ENCODE results near the gene CLIC4.
A peak's percentile ranks its signal among the peaks of the same experiment; 100 is the strongest.

CLIC4 gene

GRCh38 chr1:24739241-24739640, 6.0 kb upstream of the CLIC4 start:
- TF ChIP-seq CTCF (IDR thresholded peaks at IDR 0.05): no peak
- no peaks in the 10 kb centered on the region for H3K36me3 ChIP-seq
- no peak for DNase-seq
- no peaks in the 10 kb centered on the region for H3K27me3 ChIP-seq
- H3K4me3 ChIP-seq: no peak overlapping the region
- peaks cover 0 to 30% (median 18%) of the 10 kb centered on the region in 4 donors for H3K4me1 ChIP-seq
- intact Hi-C loops (cut with DNase I; ENCODE audit: low total_unique reads): loop anchor here (5.0 kb wide), 1 partner anchor 88 kb away; no protein-coding TSS in a partner anchor
- H3K27ac ChIP-seq: no peak overlapping the region
- no peaks in the 10 kb centered on the region for H3K9me3 ChIP-seq

GRCh38 chr1:24742090-24742938, 2.9 kb upstream of the CLIC4 start:
- intact Hi-C loops (cut with DNase I; ENCODE audit: low total_unique reads): loop anchor here (5.0 to 10.0 kb wide), 2 partner anchors 48 to 65 kb away; no protein-coding TSS in a partner anchor
- Histone ChIP-seq H3K4me3 (no peak overlapping the region), H3K9me3 (no peaks in the 10 kb centered on the region), H3K27me3 (no peaks in the 10 kb centered on the region), H3K4me1 (peaks cover 0 to 17% (median 6%) of the 10 kb centered on the region in 4 donors), H3K36me3 (no peaks in the 10 kb centered on the region), H3K27ac (no peak overlapping the region)
- DNase-seq: peak in 1 of 2 donors; percentile 39
- TF ChIP-seq CTCF (IDR thresholded peaks at IDR 0.05): no peak

- no peak for TF ChIP-seq CTCF (IDR thresholded peaks at IDR 0.05)
- no peak for DNase-seq
- Histone ChIP-seq H3K27ac (peak overlapping the region; percentile 4 to 48), H3K9me3 (no peaks in the 10 kb centered on the region), H3K36me3 (no peaks in the 10 kb centered on the region), H3K4me1 (peaks cover 0 to 28% (median 11%) of the 10 kb centered on the region in 4 donors), H3K4me3 (no peak overlapping the region), H3K27me3 (no peaks in the 10 kb centered on the region)
- intact Hi-C loops (cut with DNase I; ENCODE audit: low total_unique reads): loop anchor here (5.0 to 10.0 kb wide), 2 partner anchors 49 to 64 kb away; no protein-coding TSS in a partner anchor
Measured at GRCh38 chr1:24743404-24744211, 1.6 kb upstream of the CLIC4 start.

GRCh38 chr1:24745711-24746413, 615 bp downstream of the CLIC4 start:
- no peak for TF ChIP-seq CTCF (IDR thresholded peaks at IDR 0.05)
- no peaks in the 10 kb centered on the region for H3K36me3 ChIP-seq
- peaks cover 0 to 50% (median 28%) of the 10 kb centered on the region in 4 donors for H3K4me1 ChIP-seq
- intact Hi-C loops (cut with DNase I; ENCODE audit: low total_unique reads): loop anchor here (10.0 kb wide), 1 partner anchor 51 kb away; no protein-coding TSS in a partner anchor
- H3K9me3 ChIP-seq: no peaks in the 10 kb centered on the region
- H3K27me3 ChIP-seq: no peaks in the 10 kb centered on the region
- DNase-seq: peak; percentile 88 to 89
- H3K27ac ChIP-seq: peak overlapping the region; percentile 91 to 98
- peak overlapping the region; percentile 88 to 93 for H3K4me3 ChIP-seq

All from tibial artery (tissue), 4 donors.